HepG2 (cell line): Measurements from ENCODE around the gene SLC22A23. TPM values are rescaled to one million over a fixed set of nuclear protein-coding genes. Genes with fewer than 3 reads are reported as not detected.

ENCODE experiments used
- BRF2 ChIP-seq: sonication (generic); formaldehyde crosslinking; IDR thresholded peaks from 2 replicates; pipeline ENCODE4 v1.8.1; 2022; ENCODE audit warnings: mild to moderate bottlenecking, missing genetic modification reagents
- CSRNP1 ChIP-seq: sonication (generic); formaldehyde crosslinking; IDR thresholded peaks from 2 replicates; pipeline ENCODE4 v1.8.1; 2023; ENCODE audit warnings: mild to moderate bottlenecking, missing genetic modification reagents
- DMTF1 ChIP-seq: sonication (generic); formaldehyde crosslinking; IDR thresholded peaks from 2 replicates; pipeline ENCODE4 v1.4.0; 2020; ENCODE audit warnings: mild to moderate bottlenecking, missing genetic modification reagents
- FLYWCH1 ChIP-seq: sonication (generic); formaldehyde crosslinking; IDR thresholded peaks from 2 replicates; pipeline ENCODE4 v1.8.1; 2023; ENCODE audit warnings: mild to moderate bottlenecking, missing genetic modification reagents
- HNF4A ChIP-seq: sonication (generic); formaldehyde crosslinking; IDR thresholded peaks from 2 replicates; pipeline ENCODE4 v1.4.0; 2020; ENCODE audit warnings: missing genetic modification reagents
- NBN ChIP-seq: fragments of 450-650 bp; conservative IDR thresholded peaks from 2 replicates; pipeline ENCODE4 v1.6.1; 2017
- REL ChIP-seq: sonication (generic); formaldehyde crosslinking; conservative IDR thresholded peaks from 2 replicates; pipeline ENCODE4 v1.8.0; 2022; ENCODE audit warnings: mild to moderate bottlenecking, missing genetic modification reagents, moderate library complexity
- SNAPC2 ChIP-seq: sonication (generic); formaldehyde crosslinking; IDR thresholded peaks from 2 replicates; pipeline ENCODE4 v1.8.1; 2022; ENCODE audit warnings: mild to moderate bottlenecking, missing genetic modification reagents
- ZBTB40 ChIP-seq, 2 experiments: fragments of 450-650 bp in 1 of 2; sonication (generic) in 1 of 2; formaldehyde crosslinking in 1 of 2; IDR thresholded peaks; 2 replicates each; pipeline versions ENCODE4 v1.6.1 to v1.8.0; 2016 to 2022; ENCODE audit warnings: antibody characterized with exemption in 1 of 2, mild to moderate bottlenecking in 1 of 2, missing genetic modification reagents in 1 of 2
- ZNF143 ChIP-seq: sonication (generic); formaldehyde crosslinking; IDR thresholded peaks from 2 replicates; pipeline ENCODE4 v1.4.0; 2020; ENCODE audit warnings: missing genetic modification reagents
- ZNF672 ChIP-seq: sonication (generic); formaldehyde crosslinking; IDR thresholded peaks from 2 replicates; pipeline ENCODE4 v1.8.1; 2022; ENCODE audit warnings: missing genetic modification reagents
- ZNF782 ChIP-seq: sonication (generic); formaldehyde crosslinking; IDR thresholded peaks from 2 replicates; pipeline ENCODE4 v1.4.0; 2020; ENCODE audit warnings: missing genetic modification reagents, mild to moderate bottlenecking, borderline replicate concordance
- ZSCAN5A ChIP-seq: sonication (generic); formaldehyde crosslinking; IDR thresholded peaks from 2 replicates; pipeline ENCODE4 v1.8.0; 2022; ENCODE audit warnings: mild to moderate bottlenecking, missing genetic modification reagents, borderline replicate concordance
- polyA plus RNA-seq, 8 experiments: library from polyadenylated mRNA; depleted of rRNA in 3 of 8; stranded (reverse) in 7 of 8; unstranded in 1 of 8; fragments of >200 nt; fragmentation: Illumina TruSeq in 4 of 8; extraction: Trizol in 4 of 8; gene quantifications; 2 replicates each; pipeline versions ENCODE4 v1.2.1 to v1.2.3, GENCODE V29; 2011 to 2016; ENCODE audit warnings: low read depth in 4 of 8, missing spikeins in 1 of 8, mixed read lengths in 1 of 8; ENCODE audit not compliant: insufficient read depth in 1 of 8
- total RNA-seq, 5 experiments: library from RNA; depleted of rRNA; stranded (reverse); fragments of >200 nt; fragmentation: Illumina TruSeq; extraction: Trizol; gene quantifications; 2 replicates each; pipeline ENCODE4 v1.2.3, GENCODE V29; 2016; ENCODE audit warnings: low read depth in 1 of 5

The SLC22A23 gene
- total and polyA plus RNA-seq, 2 of the 13 experiments (the other 11 are each of a cell fraction or from before 2014, with no cell fraction given), result 11.8 to 17.5 TPM

GRCh38 chr6:3379482-3380060, 77.3 kb downstream of the SLC22A23 start (continued):
- TF ChIP-seq ZBTB40 (IDR thresholded peaks at IDR 0.05), result no peak
- no peak for TF ChIP-seq ZBTB40 (CRISPR knock-in tag; IDR thresholded peaks at IDR 0.05)
- TF ChIP-seq CSRNP1, result no peak
- no peak for TF ChIP-seq FLYWCH1 (CRISPR knock-in tag)
- no peak for TF ChIP-seq REL (CRISPR knock-in tag)
- no peak for TF ChIP-seq DMTF1 (CRISPR knock-in tag)
- no peak for TF ChIP-seq ZNF143 (CRISPR knock-in tag)
- no peak for TF ChIP-seq BRF2 (CRISPR knock-in tag)
- no peak for TF ChIP-seq NBN
- TF ChIP-seq ZNF782 (CRISPR knock-in tag), result no peak
- no peak for TF ChIP-seq ZSCAN5A (CRISPR knock-in tag)
- TF ChIP-seq HNF4A (CRISPR knock-in tag), result peak; percentile 52
- TF ChIP-seq ZNF672 (CRISPR knock-in tag), result no peak
- TF ChIP-seq SNAPC2, result no peak
